ENCODE data around the gene MMP24. TPM values are rescaled to one million over a fixed set of nuclear protein-coding genes. Genes with fewer than 3 reads are reported as not detected.

MMP24 gene
- total RNA-seq, 2 experiments from 2014 or later, result not detected

DNA sequence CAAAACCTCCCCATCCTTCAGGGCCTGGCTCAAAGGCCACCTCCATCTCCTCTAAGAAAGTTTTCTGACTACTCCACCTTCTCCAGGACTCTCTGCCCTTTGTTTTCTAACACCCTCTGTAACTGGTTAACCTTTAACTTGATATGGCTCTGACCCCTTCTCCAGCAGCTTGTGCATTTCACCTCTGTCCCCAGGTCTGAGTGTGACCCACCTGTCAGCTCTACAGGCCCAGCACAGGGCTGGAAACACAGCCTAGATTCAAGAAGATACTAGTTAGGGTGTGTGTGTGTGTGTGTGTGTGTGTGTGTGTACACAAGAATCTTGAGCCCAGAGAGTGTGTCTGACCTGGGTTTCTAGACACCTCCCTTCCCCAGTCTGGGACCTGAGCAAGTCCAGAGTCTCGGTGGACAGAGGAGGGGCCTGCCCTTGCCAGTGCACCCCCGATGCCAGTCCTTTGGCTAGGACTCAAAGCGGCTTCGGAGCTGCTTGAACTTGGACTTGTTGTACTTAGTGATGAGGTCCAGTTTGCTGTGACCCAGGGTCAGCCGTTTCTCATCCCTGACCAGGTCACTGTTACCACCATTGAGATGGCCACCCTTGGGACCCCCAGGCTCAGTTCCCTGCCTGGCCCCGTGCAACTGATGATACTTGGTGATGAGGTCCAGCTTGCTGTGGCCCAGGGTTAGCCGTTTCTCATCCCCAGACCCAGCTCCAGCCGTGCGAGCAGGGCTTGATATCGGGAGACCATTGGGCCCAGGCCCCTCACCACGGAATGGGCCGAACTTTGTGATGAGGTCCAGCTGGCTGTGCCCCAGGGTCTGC is 59.8 kb downstream of the MMP24 start:
- Histone ChIP-seq H4K20me1 (ENCODE audit: insufficient read depth, low read length) (no peaks in the 10 kb centered on the region), H3K27ac (ENCODE audit: low read depth, low read length, poor library complexity, severe bottlenecking) (no peak overlapping the region)

DNA sequence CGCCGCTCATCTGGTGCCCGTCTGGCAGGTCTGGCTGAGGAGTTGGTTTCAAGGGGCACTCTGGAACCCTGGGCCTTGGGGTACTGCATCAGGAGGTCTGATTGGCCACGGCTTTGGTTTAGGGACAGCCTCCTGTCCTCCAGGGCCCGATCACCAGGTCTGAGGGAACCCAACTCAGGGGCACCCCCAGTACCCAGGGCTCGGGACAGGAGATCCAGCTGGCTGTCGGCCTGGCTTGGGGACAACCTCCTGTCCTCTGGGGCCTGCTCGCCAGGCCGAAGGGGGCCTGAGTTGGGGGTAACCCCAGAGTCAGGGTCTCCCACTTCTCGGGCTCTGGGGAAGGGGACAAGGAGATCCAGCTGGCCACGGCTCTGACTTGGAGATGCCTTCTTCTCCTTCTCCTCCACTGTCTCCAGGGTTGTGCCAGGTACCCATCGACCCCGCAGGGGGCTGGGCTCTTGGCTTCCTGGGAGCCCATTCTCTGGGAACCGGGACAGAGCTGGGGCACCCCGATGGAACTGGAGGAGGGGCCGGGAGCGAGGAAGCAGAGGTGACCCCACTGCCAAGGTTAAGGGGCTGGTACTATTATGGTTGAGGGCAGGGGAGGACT is 60.5 kb downstream of the MMP24 start:
- H3K9me3 ChIP-seq (ENCODE audit: low read length), result no peaks in the 10 kb centered on the region
- ChIA-PET CTCF (ENCODE audit: unreplicated experiment) (no interaction called here), POLR2A (interaction anchor here (0.6 to 0.7 kb wide), 3 partner anchors 171 to 857 kb away, joined by 3 to 11 read pairs (median 4); no protein-coding TSS in a partner anchor)
- H2AFZ ChIP-seq (ENCODE audit: low read length), result no peak overlapping the region
- H3K4me2 ChIP-seq (ENCODE audit: low read length), result no peak overlapping the region
- BruUV-seq (replicated peaks), result no TSS peak
- peaks cover 25% of the 10 kb centered on the region for H3K79me2 ChIP-seq (ENCODE audit: insufficient read depth, low read depth, low read length)
- H3K4me1 ChIP-seq (ENCODE audit: insufficient read depth, low read length, poor library complexity, severe bottlenecking), result peaks cover 13% of the 10 kb centered on the region
- no peak for DNase-seq (ENCODE audit: low spot score)
- intact Hi-C loops (cut with micrococcal nuclease; ENCODE audit: unreplicated experiment), result no loop called here
- TF ChIP-seq, protein P1, sequence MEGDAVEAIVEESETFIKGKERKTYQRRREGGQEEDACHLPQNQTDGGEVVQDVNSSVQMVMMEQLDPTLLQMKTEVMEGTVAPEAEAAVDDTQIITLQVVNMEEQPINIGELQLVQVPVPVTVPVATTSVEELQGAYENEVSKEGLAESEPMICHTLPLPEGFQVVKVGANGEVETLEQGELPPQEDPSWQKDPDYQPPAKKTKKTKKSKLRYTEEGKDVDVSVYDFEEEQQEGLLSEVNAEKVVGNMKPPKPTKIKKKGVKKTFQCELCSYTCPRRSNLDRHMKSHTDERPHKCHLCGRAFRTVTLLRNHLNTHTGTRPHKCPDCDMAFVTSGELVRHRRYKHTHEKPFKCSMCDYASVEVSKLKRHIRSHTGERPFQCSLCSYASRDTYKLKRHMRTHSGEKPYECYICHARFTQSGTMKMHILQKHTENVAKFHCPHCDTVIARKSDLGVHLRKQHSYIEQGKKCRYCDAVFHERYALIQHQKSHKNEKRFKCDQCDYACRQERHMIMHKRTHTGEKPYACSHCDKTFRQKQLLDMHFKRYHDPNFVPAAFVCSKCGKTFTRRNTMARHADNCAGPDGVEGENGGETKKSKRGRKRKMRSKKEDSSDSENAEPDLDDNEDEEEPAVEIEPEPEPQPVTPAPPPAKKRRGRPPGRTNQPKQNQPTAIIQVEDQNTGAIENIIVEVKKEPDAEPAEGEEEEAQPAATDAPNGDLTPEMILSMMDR (conservative IDR thresholded peaks at IDR 0.05; ENCODE audit: low read length), result no peak
- no peak for TF ChIP-seq EZH2phosphoT487 (IDR thresholded peaks at IDR 0.05; ENCODE audit: borderline replicate concordance, low read depth, low read length)
- H3K27ac ChIP-seq (ENCODE audit: low read depth, low read length, poor library complexity, severe bottlenecking), result no peak overlapping the region
- H3K36me3 ChIP-seq (ENCODE audit: insufficient read depth, low read length), result peaks cover 13% of the 10 kb centered on the region
- H3K4me3 ChIP-seq (ENCODE audit: low read depth, low read length, poor library complexity, severe bottlenecking), result no peak overlapping the region
- no peaks in the 10 kb centered on the region for H3K9me2 ChIP-seq (ENCODE audit: insufficient read depth, low read length)
- H4K20me1 ChIP-seq (ENCODE audit: insufficient read depth, low read length), result no peaks in the 10 kb centered on the region

More for the DNA sequence above, 59.8 kb downstream of the MMP24 start:
- Histone ChIP-seq H3K4me1 (ENCODE audit: insufficient read depth, low read length, poor library complexity, severe bottlenecking) (peaks cover 13% of the 10 kb centered on the region), H3K9me2 (ENCODE audit: insufficient read depth, low read length) (no peaks in the 10 kb centered on the region), H3K9me3 (ENCODE audit: low read length) (no peaks in the 10 kb centered on the region), H3K4me3 (ENCODE audit: low read depth, low read length, poor library complexity, severe bottlenecking) (no peak overlapping the region), H3K79me2 (ENCODE audit: insufficient read depth, low read depth, low read length) (peaks cover 29% of the 10 kb centered on the region), H3K4me2 (ENCODE audit: low read length) (no peak overlapping the region), H3K36me3 (ENCODE audit: insufficient read depth, low read length) (peaks cover 20% of the 10 kb centered on the region), H2AFZ (ENCODE audit: low read length) (no peak overlapping the region)
- TF ChIP-seq, protein P1 (conservative IDR thresholded peaks at IDR 0.05; ENCODE audit: low read length), result no peak
- TF ChIP-seq EZH2phosphoT487 (IDR thresholded peaks at IDR 0.05; ENCODE audit: borderline replicate concordance, low read depth, low read length), result no peak
- intact Hi-C loops (cut with micrococcal nuclease; ENCODE audit: unreplicated experiment), result no loop called here
- ChIA-PET CTCF (ENCODE audit: unreplicated experiment) (no interaction called here), POLR2A (interaction anchor here (0.7 kb wide), 1 partner anchor 858 kb away, joined by 4 read pairs; no protein-coding TSS in a partner anchor)
- BruUV-seq (replicated peaks), result no TSS peak
- DNase-seq (ENCODE audit: low spot score), result no peak
